Loucy (cell line): ENCODE data around the gene FKBP1B.

Experiments used
- EZH2phosphoT487 ChIP-seq: fragments of 200-600 bp; IDR thresholded peaks from 2 replicates; pipeline ENCODE4 v1.6.1; 2018; ENCODE audit warnings: antibody characterized with exemption, mild to moderate bottlenecking, moderate library complexity, borderline replicate concordance
- TF ChIP-seq, protein P1 (sequence below): fragments of 200-600 bp; sonication (generic); conservative IDR thresholded peaks from 2 replicates; pipeline ENCODE4 v1.5.1; 2014; ENCODE audit warnings: mild to moderate bottlenecking, antibody characterized with exemption, low read length

DNA sequence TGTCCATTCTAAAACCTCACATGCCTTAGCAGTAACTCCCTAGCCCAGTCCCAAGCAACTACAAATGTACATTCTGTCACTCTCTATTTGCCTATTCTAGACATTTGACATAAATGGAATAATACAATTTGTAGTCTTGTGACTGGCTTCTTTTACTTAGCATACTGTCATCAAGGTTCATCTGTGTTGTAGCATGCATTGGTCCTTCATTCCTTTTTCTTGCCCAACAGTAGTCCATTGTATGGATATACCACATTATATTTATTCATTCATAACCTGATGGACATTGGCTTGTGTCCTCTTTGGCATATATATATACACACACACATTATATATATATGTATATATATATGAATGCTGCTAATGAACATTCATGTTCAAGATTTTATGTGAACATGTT is 41.8 kb upstream of the FKBP1B start:
- TF ChIP-seq, protein P1, sequence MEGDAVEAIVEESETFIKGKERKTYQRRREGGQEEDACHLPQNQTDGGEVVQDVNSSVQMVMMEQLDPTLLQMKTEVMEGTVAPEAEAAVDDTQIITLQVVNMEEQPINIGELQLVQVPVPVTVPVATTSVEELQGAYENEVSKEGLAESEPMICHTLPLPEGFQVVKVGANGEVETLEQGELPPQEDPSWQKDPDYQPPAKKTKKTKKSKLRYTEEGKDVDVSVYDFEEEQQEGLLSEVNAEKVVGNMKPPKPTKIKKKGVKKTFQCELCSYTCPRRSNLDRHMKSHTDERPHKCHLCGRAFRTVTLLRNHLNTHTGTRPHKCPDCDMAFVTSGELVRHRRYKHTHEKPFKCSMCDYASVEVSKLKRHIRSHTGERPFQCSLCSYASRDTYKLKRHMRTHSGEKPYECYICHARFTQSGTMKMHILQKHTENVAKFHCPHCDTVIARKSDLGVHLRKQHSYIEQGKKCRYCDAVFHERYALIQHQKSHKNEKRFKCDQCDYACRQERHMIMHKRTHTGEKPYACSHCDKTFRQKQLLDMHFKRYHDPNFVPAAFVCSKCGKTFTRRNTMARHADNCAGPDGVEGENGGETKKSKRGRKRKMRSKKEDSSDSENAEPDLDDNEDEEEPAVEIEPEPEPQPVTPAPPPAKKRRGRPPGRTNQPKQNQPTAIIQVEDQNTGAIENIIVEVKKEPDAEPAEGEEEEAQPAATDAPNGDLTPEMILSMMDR = no peak
- no peak for TF ChIP-seq EZH2phosphoT487
